Calu3 (cell line): Measurements from ENCODE around the gene TRAIP. TPM values are rescaled to one million over a fixed set of nuclear protein-coding genes. Genes with fewer than 3 reads are reported as not detected.

Source experiments
- BruUV-seq: library from RNA; stranded (reverse); fragments of 400-500 nt; replicated peaks from 2 replicates; lab custom pipeline; 2021; lab: Mats Ljungman, UMichigan
- CTCF ChIA-PET: fragments of 300-600 bp; sonication (Branson Sonifier 250); formaldehyde crosslinking; loops from one replicate; lab custom pipeline; 2022; ENCODE audit warnings: antibody characterized with exemption; lab: Charles Lee
- DNase-seq: peaks from one replicate; pipeline ENCODE4 v3.0.0; 2022
- H3K27ac Mint-ChIP-seq: one replicate; pipeline ENCODE4 v1.8.0; 2022; ENCODE audit warnings: mixed read lengths; ENCODE audit not compliant: unreplicated experiment
- H3K27me3 Mint-ChIP-seq: one replicate; pipeline ENCODE4 v1.8.0; 2022; ENCODE audit warnings: mixed read lengths; ENCODE audit not compliant: unreplicated experiment
- H3K36me3 Mint-ChIP-seq: one replicate; pipeline ENCODE4 v1.8.0; 2022; ENCODE audit warnings: mild to moderate bottlenecking, moderate library complexity, mixed read lengths; ENCODE audit not compliant: insufficient read depth, unreplicated experiment
- H3K4me1 Mint-ChIP-seq: one replicate; pipeline ENCODE4 v1.8.0; 2022; ENCODE audit warnings: mild to moderate bottlenecking, low read depth, mixed read lengths; ENCODE audit not compliant: unreplicated experiment
- H3K4me3 Mint-ChIP-seq: one replicate; pipeline ENCODE4 v1.8.0; 2022; ENCODE audit warnings: mild to moderate bottlenecking, low read depth, moderate library complexity, mixed read lengths; ENCODE audit not compliant: unreplicated experiment
- H3K9me3 Mint-ChIP-seq: one replicate; pipeline ENCODE4 v1.8.0; 2022; ENCODE audit warnings: low read depth, mixed read lengths; ENCODE audit not compliant: unreplicated experiment
- intact Hi-C: fragments of 100-400 bp; cut with micrococcal nuclease; formaldehyde crosslinking; loops from one replicate; pipeline ENCODE4 v1.10.0; 2022; ENCODE audit not compliant: unreplicated experiment
- total RNA-seq: library from RNA; stranded (reverse); gene quantifications from 2 replicates; pipeline ENCODE4 v1.2.3, GENCODE V29; 2022
- TF ChIP-seq, protein P1 (sequence below): fragments of 200-600 bp; IDR thresholded peaks from one replicate; pipeline ENCODE4 v1.8.0; 2022; ENCODE audit warnings: antibody characterized with exemption; ENCODE audit not compliant: unreplicated experiment

TRAIP gene
- total RNA-seq, 1 experiment from 2014 or later = 29.7 TPM

DNA sequence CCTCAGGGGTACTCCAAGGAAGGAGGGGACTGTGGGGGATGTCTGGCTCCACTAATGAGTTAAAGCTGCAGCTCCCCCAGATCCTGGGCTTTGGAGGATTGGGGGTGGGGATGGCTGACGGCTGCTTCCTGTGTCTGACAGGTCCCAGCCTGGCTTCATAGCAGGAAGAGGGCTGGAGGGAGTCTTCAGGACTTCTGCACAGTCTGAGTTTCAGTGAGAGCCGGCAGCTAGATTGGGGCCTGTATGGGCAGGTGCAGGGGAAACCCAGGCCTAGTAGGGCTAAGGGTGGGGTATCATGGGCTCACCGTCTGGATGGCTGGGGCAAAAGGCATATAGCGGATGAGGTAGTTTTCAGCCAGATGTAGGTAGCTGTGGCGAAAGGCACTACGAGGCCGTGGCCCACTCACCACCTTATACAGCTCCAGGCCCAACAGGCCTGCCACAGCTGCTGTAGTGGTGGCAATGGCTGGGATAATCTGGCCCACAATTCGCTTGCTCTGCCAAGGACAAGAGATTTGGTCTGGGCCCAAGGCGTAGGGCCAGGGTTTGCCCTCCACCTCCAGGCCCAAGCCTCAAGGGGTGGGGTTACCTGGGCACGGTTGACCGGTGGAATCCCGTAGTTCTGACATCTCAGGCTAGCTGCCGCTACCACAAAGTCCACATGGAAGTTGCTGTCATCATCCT lies 48.8 kb downstream of the TRAIP start:
- CTCF ChIA-PET = interaction anchor here (0.6 to 1.3 kb wide), 2 partner anchors 32 to 42 kb away, joined by 3 to 4 read pairs; no protein-coding TSS in a partner anchor
- Mint-ChIP-seq H3K27me3 (peaks cover 19% of the 10 kb centered on the region), H3K4me1 (peaks cover 2% of the 10 kb centered on the region), H3K27ac (no peak overlapping the region), H3K9me3 (no peaks in the 10 kb centered on the region), H3K36me3 (peaks cover 4% of the 10 kb centered on the region), H3K4me3 (no peak overlapping the region)
- TF ChIP-seq, protein P1, sequence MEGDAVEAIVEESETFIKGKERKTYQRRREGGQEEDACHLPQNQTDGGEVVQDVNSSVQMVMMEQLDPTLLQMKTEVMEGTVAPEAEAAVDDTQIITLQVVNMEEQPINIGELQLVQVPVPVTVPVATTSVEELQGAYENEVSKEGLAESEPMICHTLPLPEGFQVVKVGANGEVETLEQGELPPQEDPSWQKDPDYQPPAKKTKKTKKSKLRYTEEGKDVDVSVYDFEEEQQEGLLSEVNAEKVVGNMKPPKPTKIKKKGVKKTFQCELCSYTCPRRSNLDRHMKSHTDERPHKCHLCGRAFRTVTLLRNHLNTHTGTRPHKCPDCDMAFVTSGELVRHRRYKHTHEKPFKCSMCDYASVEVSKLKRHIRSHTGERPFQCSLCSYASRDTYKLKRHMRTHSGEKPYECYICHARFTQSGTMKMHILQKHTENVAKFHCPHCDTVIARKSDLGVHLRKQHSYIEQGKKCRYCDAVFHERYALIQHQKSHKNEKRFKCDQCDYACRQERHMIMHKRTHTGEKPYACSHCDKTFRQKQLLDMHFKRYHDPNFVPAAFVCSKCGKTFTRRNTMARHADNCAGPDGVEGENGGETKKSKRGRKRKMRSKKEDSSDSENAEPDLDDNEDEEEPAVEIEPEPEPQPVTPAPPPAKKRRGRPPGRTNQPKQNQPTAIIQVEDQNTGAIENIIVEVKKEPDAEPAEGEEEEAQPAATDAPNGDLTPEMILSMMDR = no peak
- no peak for DNase-seq
- intact Hi-C loops = no loop called here
- BruUV-seq = no TSS peak

DNA sequence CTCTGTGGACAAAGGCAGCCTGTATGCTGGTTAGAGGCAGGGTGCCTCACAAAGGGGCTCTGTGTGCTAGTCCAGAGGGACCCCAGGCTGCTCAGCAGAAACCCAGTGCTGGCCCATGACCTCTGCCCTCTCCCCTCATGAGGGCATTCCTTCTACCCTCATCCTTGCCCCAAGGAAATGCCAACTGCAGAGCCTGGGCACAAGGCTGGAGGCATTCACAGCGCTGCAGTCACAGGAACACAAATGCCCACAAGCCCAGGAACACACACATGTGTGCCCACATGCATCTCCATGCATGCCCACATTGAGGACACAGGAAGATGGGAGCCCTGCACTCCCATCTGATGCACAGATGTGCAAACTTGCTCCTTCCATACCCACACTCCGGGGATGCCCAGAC lies 49.5 kb downstream of the TRAIP start:
- intact Hi-C loops = no loop called here
- Mint-ChIP-seq H3K27me3 (peaks cover 26% of the 10 kb centered on the region), H3K9me3 (no peaks in the 10 kb centered on the region), H3K4me1 (peaks cover 10% of the 10 kb centered on the region), H3K27ac (no peak overlapping the region), H3K4me3 (no peak overlapping the region), H3K36me3 (peaks cover 11% of the 10 kb centered on the region)
- TF ChIP-seq, protein P1 = no peak
- DNase-seq = no peak
- CTCF ChIA-PET = interaction anchor here (0.6 kb wide), 2 partner anchors 42 to 57 kb away, joined by 3 to 4 read pairs; no protein-coding TSS in a partner anchor
- BruUV-seq = no TSS peak

DNA sequence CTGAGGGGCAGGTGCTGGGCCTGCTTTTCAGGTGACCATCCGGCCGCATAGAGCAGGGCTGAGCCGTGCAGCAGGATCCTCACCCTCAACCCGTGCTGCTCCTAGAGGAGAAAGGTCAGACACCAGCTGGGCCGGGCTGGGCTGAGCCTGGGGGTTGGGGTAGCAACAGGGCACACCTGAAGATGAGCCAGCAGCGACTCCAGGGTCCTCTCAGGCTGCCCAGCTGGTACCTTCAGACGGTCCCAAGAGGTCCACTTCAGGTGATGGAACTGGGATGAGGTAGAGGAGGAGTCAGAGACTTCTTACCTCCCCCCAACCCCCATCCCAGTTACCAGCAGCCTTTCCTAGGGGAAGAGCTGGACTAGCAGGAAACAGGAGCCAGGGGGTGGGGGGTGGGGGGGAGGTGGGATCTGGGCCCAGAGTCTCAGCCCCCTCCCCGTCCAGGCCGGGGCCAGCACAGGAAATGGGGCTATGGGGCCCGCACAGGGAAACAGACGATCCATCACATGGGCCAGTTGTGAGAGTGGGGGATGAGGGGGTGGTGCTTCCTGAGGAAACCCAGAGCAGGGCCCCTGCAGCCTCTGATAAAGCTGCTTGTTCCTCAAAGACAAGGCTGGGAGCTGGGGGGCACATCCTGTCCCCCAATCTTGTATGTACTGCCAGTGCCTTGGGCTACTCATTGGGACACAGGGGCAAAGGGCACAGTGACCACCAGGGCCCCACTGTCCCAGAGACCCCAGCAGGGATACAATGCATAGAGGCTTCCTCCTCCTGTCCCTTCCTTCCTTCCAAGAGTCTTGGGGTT lies 50.3 kb downstream of the TRAIP start:
- no peak overlapping the region for H3K27ac Mint-ChIP-seq

DNA sequence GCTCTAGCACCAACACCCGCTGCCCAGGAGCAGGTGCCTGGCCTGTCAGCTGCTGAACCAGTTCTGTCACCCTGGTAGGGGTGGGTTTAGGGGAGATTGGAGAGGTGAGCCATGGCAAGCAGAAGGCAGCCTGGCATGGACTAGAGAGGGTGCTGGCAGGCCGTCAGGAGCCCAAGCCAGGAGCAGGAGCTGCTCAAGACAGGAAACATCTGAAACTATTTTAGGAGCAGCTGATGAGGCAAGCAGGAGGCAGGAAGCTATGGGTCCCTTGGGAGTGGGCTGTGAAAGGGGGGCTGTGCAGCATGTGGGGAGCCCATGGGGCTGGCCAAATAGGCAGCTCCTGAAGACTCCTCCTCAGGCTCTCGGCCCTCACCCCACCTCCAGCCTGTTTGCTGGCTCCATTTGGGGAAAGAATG lies 51.0 kb downstream of the TRAIP start:
- intact Hi-C loops = no loop called here
- H3K27ac Mint-ChIP-seq = no peak overlapping the region
- no peak overlapping the region for H3K4me3 Mint-ChIP-seq
- no peaks in the 10 kb centered on the region for H3K9me3 Mint-ChIP-seq
- peaks cover 12% of the 10 kb centered on the region for H3K4me1 Mint-ChIP-seq
- CTCF ChIA-PET = no interaction called here
- H3K36me3 Mint-ChIP-seq = peaks cover 12% of the 10 kb centered on the region
- H3K27me3 Mint-ChIP-seq = peaks cover 39% of the 10 kb centered on the region
- DNase-seq = no peak
- TF ChIP-seq, protein P1 = no peak
- BruUV-seq = no TSS peak

More for the DNA sequence above, 50.3 kb downstream of the TRAIP start:
- no peaks in the 10 kb centered on the region for H3K9me3 Mint-ChIP-seq
- CTCF ChIA-PET = interaction anchor here (0.6 kb wide), 1 partner anchor 56 kb away, joined by 3 read pairs; no protein-coding TSS in a partner anchor
- no TSS peak for BruUV-seq
- intact Hi-C loops = no loop called here
- DNase-seq = no peak
- TF ChIP-seq, protein P1 = no peak
- no peak overlapping the region for H3K4me3 Mint-ChIP-seq
- peaks cover 12% of the 10 kb centered on the region for H3K4me1 Mint-ChIP-seq
- H3K36me3 Mint-ChIP-seq = peaks cover 12% of the 10 kb centered on the region
- peaks cover 34% of the 10 kb centered on the region for H3K27me3 Mint-ChIP-seq
